ENCODE results near the gene ANG. TPM values are rescaled to one million over a fixed set of nuclear protein-coding genes. Genes with fewer than 3 reads are reported as not detected.
A peak's percentile ranks its signal among the peaks of the same experiment; 100 is the strongest.

The ANG gene
- total and polyA plus RNA-seq, 9 of the 15 experiments (the other 6 are each of a cell fraction or from before 2014, with no cell fraction given): 0.21 to 0.73 (median 0.34) TPM; not detected in 4

- TF ChIP-seq CBFA2T2 (conservative IDR thresholded peaks at IDR 0.05) (0 out of 2 replicates have a peak, but pooled peaks have one; percentile 32), NCOA1 (IDR thresholded peaks at IDR 0.05; ENCODE audit: low read depth) (no peak), ZBTB2 (IDR thresholded peaks at IDR 0.05) (0 out of 2 replicates have a peak, but pooled peaks have one; percentile 50), BDP1 (IDR thresholded peaks at IDR 0.05; ENCODE audit: insufficient read depth, insufficient read length) (peak; percentile 57), THRA (IDR thresholded peaks at IDR 0.05) (no peak), DMBX1 (CRISPR knock-in tag; IDR thresholded peaks at IDR 0.05; ENCODE audit: borderline replicate concordance) (no peak), CC2D1A (IDR thresholded peaks at IDR 0.05) (no peak), JUN (IDR thresholded peaks at IDR 0.05; ENCODE audit: borderline replicate concordance, low read depth, low read length) (0 out of 2 replicates have a peak, but pooled peaks have one; percentile 19), JUN (CRISPR knock-in tag; IDR thresholded peaks at IDR 0.05; ENCODE audit: borderline replicate concordance) (no peak), MEF2A (IDR thresholded peaks at IDR 0.05; ENCODE audit: control insufficient read depth, low read depth, low read length) (no peak), BCOR (IDR thresholded peaks at IDR 0.05) (peak; percentile 77), RFX5 (IDR thresholded peaks at IDR 0.05; ENCODE audit: low read depth, low read length) (peak; percentile 48; the same call in 1 of the 2 replicates), HDAC2 (IDR thresholded peaks at IDR 0.05) (peak; percentile 81), TBL1XR1 (IDR thresholded peaks at IDR 0.05; ENCODE audit: low read length in 2 of 2) (peak; percentile 40 to 69; a peak in 3 of 4 replicates), RAD21 (CRISPR knock-in tag; conservative IDR thresholded peaks at IDR 0.05 in 1 of 2, IDR thresholded peaks at IDR 0.05 in 1 of 2) (no peak), MYC (IDR thresholded peaks at IDR 0.05; ENCODE audit: low read depth, low read length) (peak; percentile 18; the same call in 1 of the 2 replicates), MYC (CRISPR knock-in tag; IDR thresholded peaks at IDR 0.05; ENCODE audit: borderline replicate concordance, low read depth) (no peak), RNF2 (IDR thresholded peaks at IDR 0.05) (peak; percentile 63; the same call in 1 of the 2 replicates), CBFA2T3 (IDR thresholded peaks at IDR 0.05) (peak; percentile 78), FOSL1 (tag; conservative IDR thresholded peaks at IDR 0.05) (peak; percentile 8), HDAC1 (IDR thresholded peaks at IDR 0.05) (peak in 1 of 2 experiments; percentile 91; a peak in 3 of 4 replicates), EP300 (IDR thresholded peaks at IDR 0.05; ENCODE audit: low read length) (peak; percentile 65), FOXP1 (CRISPR knock-in tag; IDR thresholded peaks at IDR 0.05) (no peak), DEAF1 (CRISPR knock-in tag; IDR thresholded peaks at IDR 0.05) (no peak), XRCC3 (IDR thresholded peaks at IDR 0.05) (no peak), NBN (IDR thresholded peaks at IDR 0.05; ENCODE audit: low read depth) (peak; percentile 69)
Measured at GRCh38 chr14:20683125-20683890, 5.3 kb upstream of the ANG start (continued).
